ENCODE data around the gene GGA1.

Gene GGA1

GRCh38 chr22:37571258-37571991 is 37.2 kb upstream of the GGA1 start:
- no peak overlapping the region for H2AFZ ChIP-seq (ENCODE audit: low read depth, low read length)
- H3K79me2 ChIP-seq (ENCODE audit: low read length) = no peaks in the 10 kb centered on the region
- no peak overlapping the region for H3K4me3 ChIP-seq (ENCODE audit: low read length)
- H3K36me3 ChIP-seq (replicated peaks; ENCODE audit: low read depth, low read length) = no peaks in the 10 kb centered on the region
- no peaks in the 10 kb centered on the region for H3K9me3 ChIP-seq (ENCODE audit: insufficient read depth, low read length)
- TF ChIP-seq EZH2phosphoT487 (IDR thresholded peaks at IDR 0.05; ENCODE audit: low read depth) (no peak), CTCF (IDR thresholded peaks at IDR 0.05; ENCODE audit: low read depth, low read length) (no peak; the same call in 1 of the 2 replicates)
- no peak overlapping the region for H3K9ac ChIP-seq (ENCODE audit: low read length)
- peaks cover 6% of the 10 kb centered on the region; the same call in 1 of the 2 replicates for H3K27me3 ChIP-seq (ENCODE audit: low read depth, low read length)
- no peaks in the 10 kb centered on the region for H4K20me1 ChIP-seq (ENCODE audit: insufficient read depth, low read length)
- no peak overlapping the region for H3K4me2 ChIP-seq (ENCODE audit: low read length)
- H3K27ac ChIP-seq (ENCODE audit: low read length) = no peak overlapping the region
- peaks cover 25% of the 10 kb centered on the region for H3K4me1 ChIP-seq (ENCODE audit: low read length)

GRCh38 chr22:37571992-37572373 is 36.7 kb upstream of the GGA1 start:
- no peaks in the 10 kb centered on the region for H3K9me3 ChIP-seq (ENCODE audit: insufficient read depth, low read length)
- H3K4me3 ChIP-seq (ENCODE audit: low read length) = no peak overlapping the region
- H3K27me3 ChIP-seq (ENCODE audit: low read depth, low read length) = peaks cover 6% of the 10 kb centered on the region; the same call in 1 of the 2 replicates
- H2AFZ ChIP-seq (ENCODE audit: low read depth, low read length) = no peak overlapping the region
- TF ChIP-seq CTCF (IDR thresholded peaks at IDR 0.05; ENCODE audit: low read depth, low read length) = no peak
- no peak for TF ChIP-seq EZH2phosphoT487 (IDR thresholded peaks at IDR 0.05; ENCODE audit: low read depth)
- no peak overlapping the region for H3K9ac ChIP-seq (ENCODE audit: low read length)
- peaks cover 23% of the 10 kb centered on the region for H3K4me1 ChIP-seq (ENCODE audit: low read length)
- H4K20me1 ChIP-seq (ENCODE audit: insufficient read depth, low read length) = no peaks in the 10 kb centered on the region
- no peak overlapping the region for H3K4me2 ChIP-seq (ENCODE audit: low read length)
- H3K79me2 ChIP-seq (ENCODE audit: low read length) = no peaks in the 10 kb centered on the region
- H3K27ac ChIP-seq (ENCODE audit: low read length) = no peak overlapping the region
- no peaks in the 10 kb centered on the region for H3K36me3 ChIP-seq (replicated peaks; ENCODE audit: low read depth, low read length)

GRCh38 chr22:37575490-37576003 is 33.1 kb upstream of the GGA1 start:
- Histone ChIP-seq H3K27ac (ENCODE audit: low read length) (no peak overlapping the region), H3K4me1 (ENCODE audit: low read length) (peaks cover 16% of the 10 kb centered on the region), H4K20me1 (ENCODE audit: insufficient read depth, low read length) (no peaks in the 10 kb centered on the region), H3K9ac (ENCODE audit: low read length) (no peak overlapping the region), H3K27me3 (ENCODE audit: low read depth, low read length) (peaks cover 9% of the 10 kb centered on the region), H3K36me3 (replicated peaks; ENCODE audit: low read depth, low read length) (no peaks in the 10 kb centered on the region), H3K4me3 (ENCODE audit: low read length) (no peak overlapping the region), H3K79me2 (ENCODE audit: low read length) (no peaks in the 10 kb centered on the region), H3K9me3 (ENCODE audit: insufficient read depth, low read length) (no peaks in the 10 kb centered on the region), H3K4me2 (ENCODE audit: low read length) (no peak overlapping the region), H2AFZ (ENCODE audit: low read depth, low read length) (no peak overlapping the region)
- TF ChIP-seq CTCF (IDR thresholded peaks at IDR 0.05; ENCODE audit: low read depth, low read length) = no peak
- no peak for TF ChIP-seq EZH2phosphoT487 (IDR thresholded peaks at IDR 0.05; ENCODE audit: low read depth)

GRCh38 chr22:37578002-37578401 is 30.6 kb upstream of the GGA1 start:
- peaks cover 18% of the 10 kb centered on the region for H3K4me1 ChIP-seq (ENCODE audit: low read length)
- H3K27ac ChIP-seq (ENCODE audit: low read length) = no peak overlapping the region
- no peak overlapping the region for H3K4me3 ChIP-seq (ENCODE audit: low read length)
- no peaks in the 10 kb centered on the region for H3K36me3 ChIP-seq (replicated peaks; ENCODE audit: low read depth, low read length)
- no peaks in the 10 kb centered on the region for H4K20me1 ChIP-seq (ENCODE audit: insufficient read depth, low read length)
- H2AFZ ChIP-seq (ENCODE audit: low read depth, low read length) = no peak overlapping the region; the same call in 1 of the 2 replicates
- TF ChIP-seq CTCF (IDR thresholded peaks at IDR 0.05; ENCODE audit: low read depth, low read length) (no peak), EZH2phosphoT487 (IDR thresholded peaks at IDR 0.05; ENCODE audit: low read depth) (no peak)
- no peaks in the 10 kb centered on the region for H3K9me3 ChIP-seq (ENCODE audit: insufficient read depth, low read length)
- H3K79me2 ChIP-seq (ENCODE audit: low read length) = no peaks in the 10 kb centered on the region
- no peak overlapping the region for H3K4me2 ChIP-seq (ENCODE audit: low read length)
- H3K27me3 ChIP-seq (ENCODE audit: low read depth, low read length) = peaks cover 28% of the 10 kb centered on the region
- H3K9ac ChIP-seq (ENCODE audit: low read length) = no peak overlapping the region
